Ecto neural progenitor cell (in vitro differentiated cells): ENCODE data around the gene ZBTB43.

Experiments used
- DNase-seq: peaks from one replicate; pipeline ENCODE4 v3.0.0-alpha.2; 2018; ENCODE audit warnings: low spot score

The ZBTB43 gene

GRCh38 chr9:126886034-126886822, 81.4 kb downstream of the ZBTB43 start:
- no peak for DNase-seq

GRCh38 chr9:126886897-126887296, 82.1 kb downstream of the ZBTB43 start:
- no peak for DNase-seq
